K562 (cell line): ENCODE data around the gene RFX3. TPM values are rescaled to one million over a fixed set of nuclear protein-coding genes. Genes with fewer than 3 reads are reported as not detected.

Experiments used
- ATAC-seq: fragments of 200-7000 bp; cut with Tn5 transposase; 3 replicates; pipeline ENCODE4 v1.9.1; 2020; ENCODE audit warnings: moderate library complexity
- BruUV-seq: library from RNA; stranded (reverse); fragments of 400-500 nt; replicated peaks from 2 replicates; lab custom pipeline; 2021; lab: Mats Ljungman, UMichigan
- CTCF ChIA-PET: fragments of 300-600 bp; formaldehyde crosslinking; extraction: SDS; loops from one replicate; lab custom pipeline; 2021; ENCODE audit warnings: low intra/inter-chr PET ratio; lab: Yijun Ruan, JAX
- POLR2A ChIA-PET: fragments of 300-600, 350-650 bp; sonication (Branson Sonifier 250); formaldehyde crosslinking; extraction: SDS; loops from one replicate; lab custom pipeline; 2021; ENCODE audit warnings: antibody characterized with exemption, inconsistent platforms; lab: Yijun Ruan, JAX
- DNase-seq, 4 experiments: peaks; one replicate each; pipeline versions ENCODE4 v3.0.0 to v3.0.0-alpha.2; 2011 to 2018; ENCODE audit warnings: low spot score in 3 of 4, mixed read lengths in 3 of 4; ENCODE audit errors: extremely low read depth in 1 of 4
- FAIRE-seq: peaks from 2 replicates; lab custom pipeline; 2011; peaks lifted over from hg19 to GRCh38; lab: Jason Lieb, UNC
- H2AFZ ChIP-seq: 2 replicates; pipeline ENCODE4 v1.6.0; 2011; ENCODE audit warnings: low read depth, low read length, control low read depth, inconsistent platforms
- H3K27ac ChIP-seq: fragments of 200-600 bp; 3 replicates; pipeline ENCODE4 v1.8.0; 2011; ENCODE audit warnings: low read depth, mild to moderate bottlenecking, control low read depth, inconsistent platforms, low read length, moderate library complexity, mixed read lengths; ENCODE audit errors: extremely low read depth
- H3K27me3 ChIP-seq, 2 experiments: fragments of 300-600 bp in 1 of 2; 2 replicates in 1 of 2; 3 replicates in 1 of 2; pipeline versions ENCODE4 v1.6.0 to v1.8.0; 2011; ENCODE audit warnings: inconsistent platforms in 2 of 2, low read length in 2 of 2, mild to moderate bottlenecking in 1 of 2, mixed read lengths in 1 of 2, moderate library complexity in 1 of 2; ENCODE audit not compliant: control insufficient read depth in 2 of 2, insufficient read depth in 2 of 2
- H3K36me3 ChIP-seq: fragments of 300-600 bp; 3 replicates; pipeline ENCODE4 v1.8.0; 2011; ENCODE audit warnings: mild to moderate bottlenecking, low read length, inconsistent platforms; ENCODE audit not compliant: control insufficient read depth, insufficient read depth
- H3K4me1 ChIP-seq, 2 experiments: fragments of 200-600 bp in 1 of 2; replicated peaks in 1 of 2; 2 replicates in 1 of 2; 3 replicates in 1 of 2; pipeline versions ENCODE4 v1.5.1 to v1.8.0; 2011; ENCODE audit warnings: inconsistent platforms in 2 of 2, low read length in 2 of 2, mild to moderate bottlenecking in 1 of 2, mixed read lengths in 1 of 2, moderate library complexity in 1 of 2; ENCODE audit not compliant: control insufficient read depth in 2 of 2, insufficient read depth in 2 of 2
- H3K4me2 ChIP-seq: 2 replicates; pipeline ENCODE4 v1.6.1; 2011; ENCODE audit warnings: low read length, control low read depth, inconsistent platforms, mixed read lengths; ENCODE audit not compliant: insufficient read depth
- H3K4me3 ChIP-seq: fragments of 200-600 bp; sonication (generic), shearing (Covaris generic); 2 replicates; pipeline ENCODE4 v1.5.1; 2016; ENCODE audit warnings: control low read depth, inconsistent platforms
- H3K79me2 ChIP-seq: fragments of 200-600 bp; 3 replicates; pipeline ENCODE4 v1.8.0; 2011; ENCODE audit warnings: low read length, inconsistent platforms; ENCODE audit not compliant: control insufficient read depth, insufficient read depth
- H3K9ac ChIP-seq, 2 experiments: 2 replicates each; pipeline versions ENCODE4 v1.6.0 to v1.6.1; 2011; ENCODE audit warnings: low read depth in 2 of 2, low read length in 2 of 2, control low read depth in 1 of 2, inconsistent platforms in 1 of 2, mild to moderate bottlenecking in 1 of 2, mixed read lengths in 1 of 2; ENCODE audit not compliant: insufficient read depth in 1 of 2
- H3K9me1 ChIP-seq: one replicate; pipeline ENCODE4 v1.6.0; 2011; ENCODE audit warnings: inconsistent platforms, mild to moderate bottlenecking, low read length, moderate library complexity; ENCODE audit not compliant: control insufficient read depth, insufficient read depth
- H3K9me3 ChIP-seq: replicated peaks from 2 replicates; pipeline ENCODE4 v1.5.1; 2011; ENCODE audit warnings: low read depth, low read length, inconsistent platforms; ENCODE audit not compliant: control insufficient read depth, insufficient read depth
- H4K20me1 ChIP-seq: replicated peaks from 2 replicates; pipeline ENCODE4 v1.6.1; 2011; ENCODE audit warnings: low read length, inconsistent platforms, mixed read lengths; ENCODE audit not compliant: control insufficient read depth, insufficient read depth
- ATF7 ChIP-seq: fragments of 450-650 bp; IDR thresholded peaks from 2 replicates; pipeline ENCODE4 v1.7.1; 2014; ENCODE audit warnings: mild to moderate bottlenecking, moderate library complexity
- NR4A1 ChIP-seq, 2 experiments: fragments of 250-450 bp in 1 of 2; fragments of 450-650 bp in 1 of 2; sonication (Bioruptor Pico) in 1 of 2; IDR thresholded peaks; 2 replicates each; pipeline versions ENCODE4 v1.4.0 to v1.6.1; 2016 to 2020; ENCODE audit warnings: mild to moderate bottlenecking in 2 of 2, missing compliant biosample characterization in 1 of 2, missing genetic modification characterization in 1 of 2, moderate library complexity in 1 of 2
- ZNF212 ChIP-seq: fragments of 450-650 bp; formaldehyde crosslinking; IDR thresholded peaks from 2 replicates; pipeline ENCODE4 v1.4.0; 2020; ENCODE audit warnings: mild to moderate bottlenecking
- ZNF316 ChIP-seq: fragments of 450-650 bp; IDR thresholded peaks from 2 replicates; pipeline ENCODE4 v1.6.1; 2016
- ZNF398 ChIP-seq: fragments of 250-450 bp; sonication (Bioruptor Pico); IDR thresholded peaks from 2 replicates; pipeline ENCODE4 v1.8.0; 2021; ENCODE audit warnings: moderate library complexity, mild to moderate bottlenecking, inconsistent platforms
- WGBS: fragments of 100-300 bp; shearing (Covaris generic); methylation state at CpG from one replicate; pipeline ENCODE4 v1.1.6; 2016; ENCODE audit warnings: low coverage, mixed read lengths; ENCODE audit not compliant: insufficient coverage; ENCODE audit errors: missing lambda C conversion rate; 5-methylcytosine and 5-hydroxymethylcytosine counted together
- in situ Hi-C: fragments of 300-500 bp; cut with MboI; formaldehyde crosslinking; loops from 4 replicates; pipeline ENCODE4 v1.15.0; 2018; ENCODE audit warnings: inconsistent platforms, mixed read lengths
- intact Hi-C: fragments of 100-400 bp; cut with micrococcal nuclease; formaldehyde crosslinking; loops from 2 replicates; pipeline ENCODE4 v1.14.2; 2022
- polyA plus RNA-seq, 8 experiments: library from polyadenylated mRNA; depleted of rRNA in 4 of 8; stranded (reverse) in 5 of 8; unstranded in 3 of 8; fragments of >200 nt; fragmentation: Nextera tagmentation in 2 of 8; fragmentation: Illumina TruSeq in 1 of 8; extraction: Ambion mirVana in 2 of 8; extraction: Trizol in 1 of 8; gene quantifications; 2 replicates each; pipeline versions ENCODE4 v1.2.1 to v1.2.3, GENCODE V29; 2011 to 2014; ENCODE audit warnings: inconsistent platforms in 1 of 8, missing spikeins in 1 of 8
- total RNA-seq, 7 experiments: library from RNA; depleted of rRNA in 6 of 7; stranded (reverse); fragments of >200 nt in 6 of 7; fragmentation: Illumina TruSeq in 2 of 7; extraction: Trizol in 2 of 7; gene quantifications; 2 replicates each; pipeline versions ENCODE4 v1.2.1 to v1.2.3, GENCODE V29; 2011 to 2021; ENCODE audit warnings: low replicate concordance in 1 of 7
- TF ChIP-seq, protein P1 (sequence below): conservative IDR thresholded peaks from 2 replicates; pipeline ENCODE4 v1.6.1; 2011; ENCODE audit warnings: low read depth, mild to moderate bottlenecking, low read length; ENCODE audit not compliant: control insufficient read depth
- TF ChIP-seq, protein P2 (sequence below): sonication (generic); formaldehyde crosslinking; IDR thresholded peaks from 2 replicates; pipeline ENCODE4 v1.8.0; 2023; ENCODE audit warnings: mild to moderate bottlenecking, missing genetic modification reagents

The RFX3 gene
- total and polyA plus RNA-seq, 9 of the 15 experiments (the other 6 are each of a cell fraction or from before 2014, with no cell fraction given), result 0.86 to 4.9 (median 2.0) TPM

DNA sequence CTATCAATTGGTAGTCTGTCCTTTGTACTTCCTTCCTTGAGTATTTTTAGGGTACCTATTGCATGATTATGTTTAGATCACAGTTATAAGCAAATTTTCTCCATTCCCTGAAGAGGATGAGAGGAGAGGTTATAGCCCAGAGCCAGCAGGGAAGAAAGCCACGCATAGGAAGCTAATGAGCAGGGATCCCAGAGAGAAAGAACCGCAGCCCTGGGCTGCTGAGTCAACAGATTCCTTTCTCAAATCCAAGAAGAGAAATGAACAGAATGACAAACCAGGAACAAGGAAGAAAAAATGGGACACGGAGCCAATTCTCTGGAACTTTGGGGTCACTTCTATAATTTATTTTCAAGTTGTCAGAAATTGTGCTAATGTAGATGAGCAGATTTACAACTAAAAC is 284.5 kb downstream of the RFX3 start:
- no peaks in the 10 kb centered on the region for H3K4me1 ChIP-seq
- 0% methylated on average over 2 of the region's 3 CpGs for WGBS
- no TSS peak for BruUV-seq
- FAIRE-seq (no peak), DNase-seq (no peak), ATAC-seq (no peak)
- in situ Hi-C loops, result no loop called here
- no peaks in the 10 kb centered on the region for H4K20me1 ChIP-seq
- no peak overlapping the region for H3K27ac ChIP-seq
- ChIA-PET CTCF (no interaction called here), POLR2A (no interaction called here)
- intact Hi-C loops, result loop anchor here (2.0 kb wide), 1 partner anchor 200 kb away; no protein-coding TSS in a partner anchor
- H3K9me1 ChIP-seq, result no peaks in the 10 kb centered on the region
- H2AFZ ChIP-seq, result no peak overlapping the region
- H3K4me2 ChIP-seq, result no peak overlapping the region
- H3K9ac ChIP-seq, result no peak overlapping the region
- TF ChIP-seq ZNF212 (CRISPR knock-in tag) (no peak), NR4A1 (CRISPR knock-in tag; IDR thresholded peaks at IDR 0.05) (no peak), NR4A1 (tag; IDR thresholded peaks at IDR 0.05) (no peak), ZNF316 (0 out of 2 replicates have a peak, but pooled peaks have one; percentile 12), ATF7 (no peak), ZNF398 (CRISPR knock-in tag) (no peak)
- TF ChIP-seq, protein P1, sequence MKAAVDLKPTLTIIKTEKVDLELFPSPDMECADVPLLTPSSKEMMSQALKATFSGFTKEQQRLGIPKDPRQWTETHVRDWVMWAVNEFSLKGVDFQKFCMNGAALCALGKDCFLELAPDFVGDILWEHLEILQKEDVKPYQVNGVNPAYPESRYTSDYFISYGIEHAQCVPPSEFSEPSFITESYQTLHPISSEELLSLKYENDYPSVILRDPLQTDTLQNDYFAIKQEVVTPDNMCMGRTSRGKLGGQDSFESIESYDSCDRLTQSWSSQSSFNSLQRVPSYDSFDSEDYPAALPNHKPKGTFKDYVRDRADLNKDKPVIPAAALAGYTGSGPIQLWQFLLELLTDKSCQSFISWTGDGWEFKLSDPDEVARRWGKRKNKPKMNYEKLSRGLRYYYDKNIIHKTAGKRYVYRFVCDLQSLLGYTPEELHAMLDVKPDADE, result no peak
- TF ChIP-seq, protein P2, sequence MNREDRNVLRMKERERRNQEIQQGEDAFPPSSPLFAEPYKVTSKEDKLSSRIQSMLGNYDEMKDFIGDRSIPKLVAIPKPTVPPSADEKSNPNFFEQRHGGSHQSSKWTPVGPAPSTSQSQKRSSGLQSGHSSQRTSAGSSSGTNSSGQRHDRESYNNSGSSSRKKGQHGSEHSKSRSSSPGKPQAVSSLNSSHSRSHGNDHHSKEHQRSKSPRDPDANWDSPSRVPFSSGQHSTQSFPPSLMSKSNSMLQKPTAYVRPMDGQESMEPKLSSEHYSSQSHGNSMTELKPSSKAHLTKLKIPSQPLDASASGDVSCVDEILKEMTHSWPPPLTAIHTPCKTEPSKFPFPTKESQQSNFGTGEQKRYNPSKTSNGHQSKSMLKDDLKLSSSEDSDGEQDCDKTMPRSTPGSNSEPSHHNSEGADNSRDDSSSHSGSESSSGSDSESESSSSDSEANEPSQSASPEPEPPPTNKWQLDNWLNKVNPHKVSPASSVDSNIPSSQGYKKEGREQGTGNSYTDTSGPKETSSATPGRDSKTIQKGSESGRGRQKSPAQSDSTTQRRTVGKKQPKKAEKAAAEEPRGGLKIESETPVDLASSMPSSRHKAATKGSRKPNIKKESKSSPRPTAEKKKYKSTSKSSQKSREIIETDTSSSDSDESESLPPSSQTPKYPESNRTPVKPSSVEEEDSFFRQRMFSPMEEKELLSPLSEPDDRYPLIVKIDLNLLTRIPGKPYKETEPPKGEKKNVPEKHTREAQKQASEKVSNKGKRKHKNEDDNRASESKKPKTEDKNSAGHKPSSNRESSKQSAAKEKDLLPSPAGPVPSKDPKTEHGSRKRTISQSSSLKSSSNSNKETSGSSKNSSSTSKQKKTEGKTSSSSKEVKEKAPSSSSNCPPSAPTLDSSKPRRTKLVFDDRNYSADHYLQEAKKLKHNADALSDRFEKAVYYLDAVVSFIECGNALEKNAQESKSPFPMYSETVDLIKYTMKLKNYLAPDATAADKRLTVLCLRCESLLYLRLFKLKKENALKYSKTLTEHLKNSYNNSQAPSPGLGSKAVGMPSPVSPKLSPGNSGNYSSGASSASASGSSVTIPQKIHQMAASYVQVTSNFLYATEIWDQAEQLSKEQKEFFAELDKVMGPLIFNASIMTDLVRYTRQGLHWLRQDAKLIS, result no peak
- H3K79me2 ChIP-seq, result no peaks in the 10 kb centered on the region
- H3K27me3 ChIP-seq, result no peaks in the 10 kb centered on the region
- H3K9me3 ChIP-seq, result no peaks in the 10 kb centered on the region
- H3K4me3 ChIP-seq, result no peak overlapping the region
- H3K36me3 ChIP-seq, result no peaks in the 10 kb centered on the region
